ENCODE results near the gene EFCAB8.
"Not testable (repeated sequence)": the region's sequence is repeated elsewhere in the genome, so short reads cannot be mapped to it uniquely, and the experiment has no call there.

EFCAB8 gene

DNA sequence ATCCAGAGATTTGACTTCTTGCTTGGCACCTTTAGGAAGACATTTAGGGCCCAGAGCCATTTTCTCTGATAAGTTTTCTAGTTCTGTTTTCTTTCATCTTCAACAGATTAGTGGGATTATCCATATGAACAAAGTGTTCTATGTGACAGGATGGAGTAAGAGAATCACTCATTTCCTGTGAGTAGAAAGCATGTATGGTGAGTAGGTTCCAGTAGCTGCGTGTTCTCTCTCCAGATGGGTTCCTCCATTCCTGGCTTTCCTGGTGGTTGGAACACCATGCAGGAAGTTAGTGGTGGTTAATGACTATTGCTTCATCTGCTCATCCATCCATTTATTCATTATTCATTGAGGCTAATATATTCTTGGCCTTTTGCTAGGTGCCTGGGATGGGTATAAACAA, 54.0 kb downstream of the EFCAB8 start:
- DNase-seq = no peak

DNA sequence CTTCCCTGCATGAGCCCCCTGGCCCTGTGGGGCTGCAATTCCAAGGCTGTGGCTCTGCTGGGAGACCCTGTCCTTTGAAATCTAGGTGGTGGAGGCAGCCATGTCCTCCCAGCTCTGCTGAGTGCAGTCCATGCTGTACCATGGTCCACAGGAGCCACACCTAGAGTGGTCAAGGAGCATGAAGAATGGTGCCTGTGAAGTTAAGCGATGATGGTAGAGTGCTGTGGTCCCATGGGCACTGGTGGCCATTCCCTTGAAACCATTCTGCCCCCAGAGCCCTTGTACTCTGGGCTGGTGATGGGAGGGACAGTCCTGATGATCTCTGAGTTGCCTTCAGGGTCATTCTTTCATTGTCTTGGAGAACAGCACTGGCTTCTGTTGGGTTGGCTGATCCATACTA, 55.3 kb downstream of the EFCAB8 start:
- no peak for DNase-seq

DNA sequence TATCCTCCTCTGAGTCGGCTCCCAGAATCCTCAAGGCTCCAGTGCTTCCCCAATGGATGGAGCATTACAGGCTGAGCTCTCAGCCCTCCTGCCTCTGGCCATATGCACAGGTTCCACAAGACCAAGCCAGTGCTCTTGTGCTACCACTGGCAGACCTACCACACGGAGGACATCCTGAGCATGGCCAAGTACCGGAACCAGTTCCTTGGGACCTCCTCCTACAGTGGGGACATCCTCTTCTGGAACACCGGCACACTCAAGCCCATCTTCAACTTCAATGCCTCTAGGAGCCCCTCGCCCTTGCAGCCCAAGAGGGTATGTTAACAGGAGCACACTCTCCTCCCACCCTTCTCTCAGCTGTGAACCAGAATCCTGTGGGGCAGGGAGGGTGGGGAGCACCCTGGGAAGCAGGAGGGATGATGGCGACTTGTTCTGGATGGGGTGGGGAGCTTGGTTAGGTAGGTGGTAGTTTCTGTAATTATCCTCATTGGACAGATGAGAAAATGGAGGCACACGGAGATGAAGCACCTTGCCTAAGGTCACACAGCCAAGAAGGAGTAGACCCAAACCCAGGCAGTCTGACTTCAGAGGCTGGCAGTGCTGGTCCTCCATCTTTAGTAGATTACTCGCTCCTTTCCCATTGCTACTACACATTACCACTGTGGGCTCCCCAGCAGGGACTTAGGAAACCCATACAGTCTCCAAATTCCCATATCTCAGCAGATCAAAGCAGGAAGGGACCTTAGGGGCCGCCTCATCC, 58.6 kb downstream of the EFCAB8 start:
- no peak for DNase-seq

DNA sequence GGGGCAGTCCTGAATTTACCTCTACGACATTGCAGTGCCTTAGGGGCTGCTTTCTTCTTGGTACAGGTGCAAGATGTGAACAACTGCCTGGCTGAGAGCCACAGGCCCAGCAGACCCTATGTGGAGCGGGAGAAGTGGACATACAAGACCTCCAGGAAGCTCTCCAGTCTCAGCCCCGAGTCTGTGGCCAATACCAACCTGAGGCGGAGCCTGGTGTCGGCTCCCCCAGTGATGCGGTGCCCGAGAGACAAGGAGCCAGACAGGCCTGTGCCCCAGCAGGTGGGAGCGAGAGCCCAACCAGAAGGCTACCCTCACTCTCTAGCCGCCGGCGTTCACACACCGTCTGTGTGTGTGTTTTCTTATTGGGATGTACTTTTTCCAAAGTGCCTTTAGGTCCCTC, 59.6 kb downstream of the EFCAB8 start:
- DNase-seq = no peak

DNA sequence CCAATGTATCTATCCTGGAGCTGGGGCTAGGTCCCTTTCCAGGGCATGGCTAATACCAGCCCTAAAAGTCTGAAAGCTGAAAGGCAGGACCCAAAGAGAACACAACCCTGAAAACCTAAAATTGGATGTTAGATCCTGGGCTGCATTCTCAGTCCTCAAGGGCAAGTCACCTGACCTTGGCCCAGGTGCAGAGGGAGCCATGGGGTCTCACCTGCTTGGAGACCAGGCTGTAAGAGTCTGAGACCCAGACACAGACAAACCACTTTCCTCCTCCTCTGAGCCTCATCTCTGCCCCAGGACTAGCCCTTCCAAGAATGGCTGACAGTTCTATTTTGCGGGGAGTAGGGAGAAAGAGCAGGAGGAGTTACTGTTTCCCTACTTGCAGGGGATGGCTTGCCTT, 60.0 kb downstream of the EFCAB8 start:
- no peak for DNase-seq

DNA sequence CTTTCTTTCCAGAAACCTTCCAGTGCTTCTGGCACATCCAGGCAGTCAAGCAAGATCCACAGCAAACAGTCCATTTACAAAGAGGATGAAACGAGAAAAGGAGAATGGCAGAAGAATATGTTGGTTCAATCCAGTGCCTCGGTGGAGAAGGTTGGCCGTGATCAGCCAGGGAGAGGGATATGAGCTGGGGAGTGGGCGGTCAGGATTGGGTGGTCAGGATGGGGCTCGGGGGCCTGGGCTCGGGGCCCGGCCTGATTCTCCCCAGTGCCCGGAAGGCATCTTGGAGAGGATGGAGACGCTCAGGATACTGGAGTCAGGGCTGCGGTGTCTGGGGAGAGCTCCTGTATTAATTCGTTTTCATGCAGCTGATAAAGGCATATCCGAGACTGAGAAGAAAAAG, 61.3 kb downstream of the EFCAB8 start:
- no peak for DNase-seq

DNA sequence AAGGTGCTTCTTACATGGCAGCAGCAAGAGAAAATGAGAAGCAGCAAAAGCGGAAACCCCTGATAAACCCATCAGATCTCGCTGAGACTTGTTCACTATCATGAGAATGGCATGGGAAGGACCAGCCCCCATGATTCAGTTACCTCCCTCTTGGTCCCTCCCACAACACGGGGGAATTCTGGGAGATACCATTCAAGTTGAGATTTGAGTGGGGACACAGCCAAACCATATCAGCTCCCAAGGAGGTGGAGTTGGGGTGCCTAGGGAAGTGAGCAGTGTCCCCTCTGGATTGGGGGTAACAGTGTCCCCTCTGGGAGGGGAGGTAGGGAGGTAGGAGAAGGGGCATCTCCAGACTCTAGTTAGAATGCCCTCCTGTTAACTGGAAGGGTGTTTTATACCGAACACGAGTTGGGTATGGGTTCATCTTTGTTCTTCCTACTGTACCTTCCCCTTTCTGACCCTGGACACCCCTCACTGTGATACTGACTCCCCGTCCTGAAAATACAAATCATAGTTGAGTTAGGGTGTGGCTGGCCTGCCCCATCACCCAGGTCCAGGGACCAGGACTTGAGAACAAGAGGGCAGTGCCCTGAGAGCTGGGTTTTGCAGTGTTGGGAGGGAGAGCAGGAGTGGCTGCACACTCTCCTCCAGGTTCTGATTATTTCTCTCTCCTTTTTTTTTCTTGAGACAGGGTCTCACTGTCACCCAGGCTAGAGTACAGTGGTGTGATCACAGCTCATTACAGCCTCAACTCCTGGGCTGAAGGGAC, 62.0 kb downstream of the EFCAB8 start:
- no peak for DNase-seq

DNA sequence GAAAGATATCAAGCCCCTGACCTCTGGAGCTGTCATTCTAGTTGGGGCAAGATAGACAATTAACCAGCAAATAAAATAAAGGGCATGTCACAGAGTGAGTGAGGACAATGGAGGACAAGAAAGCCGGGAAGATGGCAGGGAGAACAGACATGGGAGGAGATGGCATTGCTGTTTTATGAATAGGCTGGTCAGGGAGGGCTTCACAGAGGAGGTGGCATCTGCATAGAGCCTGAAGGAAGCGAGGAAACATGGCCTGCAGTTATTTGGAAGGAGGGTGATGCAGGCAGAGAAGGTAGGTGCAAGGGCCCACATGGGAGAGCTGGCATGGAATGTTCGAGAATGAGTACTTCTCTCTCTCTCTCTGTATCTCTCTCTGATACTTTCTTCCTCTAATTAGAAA, 63.7 kb downstream of the EFCAB8 start:
- DNase-seq = no peak

DNA sequence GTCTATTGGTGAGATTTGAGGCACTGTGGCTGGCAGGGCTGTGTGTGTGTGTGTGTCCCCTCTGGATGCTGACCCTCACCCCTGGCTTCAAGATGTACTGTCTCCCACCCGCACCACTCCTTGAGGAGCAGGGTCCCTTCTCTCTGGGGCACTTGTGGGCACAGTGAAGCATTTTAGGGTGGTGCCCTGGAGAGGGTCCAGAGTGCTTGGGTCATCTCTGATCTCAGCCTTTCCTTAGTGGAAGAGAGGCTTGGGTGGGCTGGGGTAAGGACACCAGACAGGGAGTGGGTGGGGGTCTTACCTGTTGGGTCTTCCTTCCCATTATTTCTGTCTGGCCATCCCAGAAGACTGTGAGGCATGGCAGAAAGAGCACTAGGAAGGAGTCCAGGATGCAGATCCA, 66.1 kb downstream of the EFCAB8 start:
- no peak for DNase-seq

DNA sequence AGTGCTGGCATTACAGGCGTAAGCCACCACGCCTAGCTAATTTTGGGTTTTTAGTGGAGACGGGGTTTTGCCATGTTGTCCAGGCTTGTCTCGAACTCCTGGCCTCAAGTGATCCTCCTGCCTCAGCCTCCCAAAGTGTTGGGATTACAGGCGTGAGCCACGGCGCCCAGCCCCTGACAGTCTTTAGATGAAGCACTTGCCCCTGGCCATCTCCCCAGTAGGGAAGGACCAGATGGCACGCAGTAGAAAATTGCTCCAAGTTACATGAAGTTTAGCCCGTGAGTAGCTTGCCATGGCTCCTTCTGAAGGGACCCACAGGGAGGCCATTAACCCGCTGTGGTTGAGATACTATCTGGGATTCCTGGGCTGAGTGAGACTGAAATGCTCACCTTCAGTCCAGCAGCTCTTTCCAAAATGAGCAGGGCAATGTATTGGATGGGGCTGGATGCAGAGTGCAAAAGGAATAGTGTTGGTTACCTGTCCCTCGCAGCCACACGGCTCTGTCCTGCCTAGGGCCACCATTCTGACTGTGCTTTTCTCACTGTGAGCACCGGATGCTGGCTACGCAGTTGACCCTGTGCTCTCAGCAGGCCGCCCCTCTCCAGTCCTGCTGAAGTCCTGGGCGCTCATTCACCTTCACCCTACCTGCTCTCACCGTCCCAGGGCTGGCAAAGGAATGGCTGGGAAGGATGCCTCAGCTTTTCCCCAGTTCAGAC, 66.9 kb downstream of the EFCAB8 start:
- no peak for DNase-seq

DNA sequence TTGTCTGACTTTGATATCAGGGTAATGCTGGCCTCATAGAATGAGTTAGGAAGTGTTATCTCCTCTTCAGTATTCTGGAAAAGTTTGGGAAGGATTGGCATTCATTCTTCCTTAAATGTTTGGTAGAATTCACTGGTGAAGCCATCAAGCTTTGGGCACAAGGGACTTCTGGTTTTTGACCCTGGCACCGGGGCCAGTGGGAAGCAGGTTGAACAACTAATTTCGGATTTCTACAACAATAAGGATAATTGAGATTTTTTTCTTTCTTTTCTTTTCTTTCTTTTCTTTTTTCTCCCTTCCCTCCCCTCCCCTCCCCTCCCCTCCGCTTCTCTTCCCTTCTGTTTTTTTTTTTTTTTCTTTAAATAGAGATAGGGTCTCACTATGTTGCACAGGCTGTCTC, 70.4 kb downstream of the EFCAB8 start:
- no peak for DNase-seq

DNA sequence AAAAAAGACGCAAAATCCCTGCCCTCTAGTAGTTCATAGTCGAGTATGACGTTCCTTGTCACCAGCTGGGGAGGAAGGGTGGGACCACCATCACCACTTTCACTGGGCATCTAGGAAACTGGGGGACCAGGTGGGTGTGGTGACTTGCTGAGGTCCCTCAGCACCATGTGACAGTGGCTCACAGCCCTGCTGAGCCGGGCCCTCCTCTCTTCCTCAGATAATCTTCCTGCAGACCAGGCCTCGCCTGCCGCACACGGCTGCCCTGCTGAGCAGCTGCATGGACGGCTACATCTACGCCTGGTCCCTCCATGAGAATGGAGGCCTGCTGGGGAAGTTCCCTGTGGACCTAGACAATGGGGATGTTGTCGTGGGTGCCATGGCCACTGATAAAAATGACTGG, 71.5 kb downstream of the EFCAB8 start:
- DNase-seq = no peak

DNA sequence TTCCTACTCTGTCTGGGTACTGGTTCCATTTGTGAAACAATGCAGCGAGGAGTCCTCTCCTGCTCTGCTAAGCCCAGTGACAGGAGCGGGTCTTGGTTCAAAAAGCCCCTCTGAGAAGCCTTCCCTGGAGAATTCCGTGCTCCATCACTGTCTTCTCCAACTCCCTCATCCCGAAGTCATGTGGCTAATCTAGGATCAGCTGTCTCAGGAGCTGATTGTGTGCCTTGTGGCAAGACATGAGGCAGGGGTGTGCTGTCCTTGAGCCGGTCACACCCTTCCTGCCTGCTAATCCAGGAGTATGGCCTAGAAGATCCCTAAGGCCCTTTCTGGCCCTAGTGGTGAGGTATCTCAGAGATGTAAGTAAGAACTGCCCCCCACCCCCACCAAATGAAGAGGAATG, 72.0 kb downstream of the EFCAB8 start:
- no peak for DNase-seq

DNA sequence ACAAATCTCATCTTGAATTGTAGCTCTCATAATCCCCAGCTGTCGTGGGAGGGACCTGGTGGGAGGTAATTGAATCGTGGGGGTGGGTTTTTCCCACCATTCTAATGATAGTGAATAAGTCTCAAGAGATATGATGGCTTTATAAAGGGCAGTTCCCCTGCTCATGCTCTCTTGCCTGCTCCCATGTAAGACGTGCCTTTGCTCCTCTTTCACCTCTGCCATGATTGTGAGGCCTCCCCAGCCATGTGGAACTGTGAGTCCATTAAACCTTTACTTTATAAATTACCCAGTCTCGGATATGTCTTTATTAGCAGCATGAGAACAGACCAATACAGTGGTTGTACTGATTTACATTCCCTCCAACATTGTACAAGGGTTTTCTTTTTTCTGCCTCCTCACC, 75.9 kb downstream of the EFCAB8 start:
- DNase-seq = no peak

DNA sequence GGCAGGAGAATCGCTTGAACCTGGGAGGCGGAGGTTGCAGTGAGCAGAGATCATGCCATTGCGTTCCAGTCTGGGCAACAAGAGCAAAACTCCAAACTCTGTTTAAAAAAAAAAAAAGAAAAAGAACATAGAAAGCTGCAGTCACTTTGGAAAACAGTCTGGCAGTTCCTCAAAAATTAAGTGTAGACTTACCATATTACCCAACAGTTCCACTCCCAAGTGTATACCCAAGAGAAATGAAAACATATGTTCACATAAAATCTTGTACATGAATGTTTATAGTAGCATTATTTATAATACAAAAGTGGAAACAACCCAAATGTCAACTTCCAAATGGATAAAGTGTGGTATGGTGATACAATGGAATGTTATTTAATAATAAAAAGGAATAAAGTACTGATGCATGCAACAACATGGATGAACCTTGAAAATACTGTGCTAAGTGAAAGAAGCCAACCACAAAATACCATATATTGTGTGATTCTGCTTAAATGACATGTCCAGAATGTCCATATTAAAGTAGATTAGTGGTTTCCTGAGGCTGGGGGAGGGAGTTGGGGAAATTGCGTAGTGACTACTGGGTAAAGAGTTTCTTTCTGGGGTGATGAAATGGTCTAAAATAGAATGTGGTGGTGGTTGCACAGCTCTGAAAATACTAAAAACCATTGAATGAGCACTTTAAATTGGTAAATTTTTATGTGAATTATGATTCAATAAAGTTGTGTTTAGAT, 82.6 kb downstream of the EFCAB8 start:
- DNase-seq = no peak

DNA sequence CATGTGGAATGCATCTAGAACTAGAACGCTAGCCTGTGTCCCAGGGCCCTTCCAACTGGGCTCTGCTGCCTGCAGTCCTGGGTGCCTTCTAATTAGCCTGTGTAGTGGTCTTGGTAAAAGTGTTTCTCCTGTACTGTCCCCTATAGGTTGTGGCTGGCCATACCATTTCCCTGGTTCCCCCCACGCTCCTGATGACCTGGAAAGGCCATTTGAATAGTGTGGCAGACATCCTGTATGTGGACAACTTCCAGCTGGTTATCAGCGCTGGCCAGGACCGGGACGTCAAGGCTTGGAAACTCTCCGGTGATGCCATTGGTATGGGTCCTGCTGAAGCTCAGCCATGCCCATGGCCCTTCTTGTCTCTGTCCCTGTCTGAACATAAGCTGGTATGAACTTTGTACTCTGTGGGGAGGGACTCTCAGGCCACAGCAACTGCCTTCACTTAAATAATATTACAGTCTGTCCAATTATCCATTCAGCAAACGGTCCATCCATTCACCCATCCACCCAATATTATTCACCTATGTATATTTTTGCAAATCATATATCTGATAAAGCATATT, 84.8 kb downstream of the EFCAB8 start:
- no peak for DNase-seq

DNA sequence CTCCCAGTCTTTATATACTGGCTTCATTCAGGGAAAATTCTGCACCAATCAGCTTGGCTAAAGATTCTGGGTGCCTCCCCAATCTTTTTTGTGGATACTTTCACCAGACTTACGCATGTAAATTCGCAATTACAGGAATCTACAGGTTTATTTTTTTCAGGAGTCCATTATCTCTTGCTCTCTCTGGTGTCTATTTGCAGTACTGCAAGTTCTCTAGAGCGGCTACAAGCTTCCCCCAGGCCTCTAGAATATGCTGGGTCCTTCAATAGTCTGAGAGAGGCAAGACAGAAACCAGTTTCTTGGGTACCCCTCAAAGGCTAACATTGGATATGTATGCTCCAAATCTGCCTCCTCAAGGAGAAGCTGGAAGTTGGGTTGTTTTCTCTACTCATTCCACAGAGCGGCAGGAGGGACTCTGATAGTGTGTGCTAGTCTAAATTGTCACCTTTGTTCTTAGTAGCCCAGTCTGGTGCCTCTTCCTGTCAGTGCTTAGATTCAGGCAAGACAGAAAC, 87.0 kb downstream of the EFCAB8 start:
- DNase-seq = no peak

DNA sequence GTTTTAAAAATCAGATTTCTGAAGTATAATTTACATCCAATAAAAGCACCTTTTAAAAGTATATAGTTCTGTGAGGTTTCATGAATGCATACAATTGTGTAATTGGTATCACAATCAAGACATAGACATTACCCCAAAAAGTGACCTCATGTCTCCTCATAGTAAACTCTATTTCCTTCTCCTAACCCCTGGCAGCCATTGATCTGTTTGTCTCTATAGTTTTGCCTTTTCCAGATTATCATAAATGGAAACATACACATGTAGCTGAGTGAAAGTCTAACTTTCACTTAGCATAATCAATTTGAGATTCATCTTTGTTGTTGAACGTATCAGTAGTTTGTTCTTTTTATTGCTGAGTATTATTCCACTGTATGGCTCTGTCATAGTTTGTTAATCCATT, 87.9 kb downstream of the EFCAB8 start:
- no peak for DNase-seq

DNA sequence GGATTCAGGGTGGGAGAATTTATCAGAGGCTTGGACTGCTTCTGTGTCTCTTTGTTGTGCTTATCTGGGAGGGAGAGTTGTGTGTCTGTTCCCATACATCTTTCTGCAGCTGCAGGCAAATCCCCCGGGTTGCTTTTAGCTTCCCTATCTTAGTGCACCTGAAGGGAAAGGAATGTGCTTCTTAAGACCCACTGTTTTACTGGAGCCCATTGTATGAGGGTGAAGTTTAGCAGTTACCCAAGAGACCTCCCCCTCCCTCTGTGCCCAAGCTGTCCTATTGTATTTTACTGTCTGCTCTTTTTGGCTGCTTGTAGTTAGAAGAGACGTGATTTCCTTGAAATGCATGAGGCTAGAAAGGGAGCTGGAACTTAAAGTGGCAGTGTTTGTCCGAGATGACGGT, 91.8 kb downstream of the EFCAB8 start:
- DNase-seq = not testable (repeated sequence)

DNA sequence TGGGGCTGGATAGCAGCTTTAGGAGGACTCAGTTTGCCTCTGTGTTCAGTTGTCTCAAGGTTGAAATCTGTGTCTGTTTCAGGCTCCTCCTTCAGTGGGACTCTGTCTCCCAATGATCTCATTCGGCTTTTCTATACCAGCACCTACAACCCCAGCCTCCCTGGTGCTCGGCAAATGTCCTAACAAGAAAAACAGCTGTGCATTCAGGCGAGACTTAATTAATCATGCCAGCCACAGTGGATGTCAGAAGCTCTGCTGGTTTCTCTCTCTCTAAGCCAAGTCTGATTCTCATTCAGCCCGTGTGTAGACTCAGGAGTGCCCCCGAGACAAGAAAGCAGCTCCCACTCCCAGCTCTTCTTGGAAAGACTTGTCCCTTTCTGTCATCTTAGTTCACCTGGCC, 98.7 kb downstream of the EFCAB8 start:
- no peak for DNase-seq

DNA sequence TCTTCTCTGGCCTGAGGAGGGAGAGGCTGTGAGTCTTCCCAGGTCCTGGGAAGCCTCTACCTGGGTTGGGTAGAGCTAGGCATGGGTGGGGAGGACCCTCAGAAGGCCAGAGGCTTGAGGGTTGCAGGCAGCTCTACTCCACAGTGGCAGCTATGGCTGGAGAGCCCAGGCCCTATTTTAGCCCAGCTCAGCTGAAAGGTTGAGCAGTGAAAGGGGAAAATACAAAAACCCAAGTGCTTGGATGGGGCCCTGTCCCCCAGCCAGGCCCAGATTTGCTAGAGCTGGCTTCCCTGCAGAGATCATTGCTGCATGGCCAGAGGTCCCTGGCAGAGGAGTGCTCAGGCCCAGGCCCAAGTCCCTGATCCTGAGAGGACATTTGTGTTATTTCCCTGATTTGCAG, 99.9 kb downstream of the EFCAB8 start:
- DNase-seq = no peak

DNA sequence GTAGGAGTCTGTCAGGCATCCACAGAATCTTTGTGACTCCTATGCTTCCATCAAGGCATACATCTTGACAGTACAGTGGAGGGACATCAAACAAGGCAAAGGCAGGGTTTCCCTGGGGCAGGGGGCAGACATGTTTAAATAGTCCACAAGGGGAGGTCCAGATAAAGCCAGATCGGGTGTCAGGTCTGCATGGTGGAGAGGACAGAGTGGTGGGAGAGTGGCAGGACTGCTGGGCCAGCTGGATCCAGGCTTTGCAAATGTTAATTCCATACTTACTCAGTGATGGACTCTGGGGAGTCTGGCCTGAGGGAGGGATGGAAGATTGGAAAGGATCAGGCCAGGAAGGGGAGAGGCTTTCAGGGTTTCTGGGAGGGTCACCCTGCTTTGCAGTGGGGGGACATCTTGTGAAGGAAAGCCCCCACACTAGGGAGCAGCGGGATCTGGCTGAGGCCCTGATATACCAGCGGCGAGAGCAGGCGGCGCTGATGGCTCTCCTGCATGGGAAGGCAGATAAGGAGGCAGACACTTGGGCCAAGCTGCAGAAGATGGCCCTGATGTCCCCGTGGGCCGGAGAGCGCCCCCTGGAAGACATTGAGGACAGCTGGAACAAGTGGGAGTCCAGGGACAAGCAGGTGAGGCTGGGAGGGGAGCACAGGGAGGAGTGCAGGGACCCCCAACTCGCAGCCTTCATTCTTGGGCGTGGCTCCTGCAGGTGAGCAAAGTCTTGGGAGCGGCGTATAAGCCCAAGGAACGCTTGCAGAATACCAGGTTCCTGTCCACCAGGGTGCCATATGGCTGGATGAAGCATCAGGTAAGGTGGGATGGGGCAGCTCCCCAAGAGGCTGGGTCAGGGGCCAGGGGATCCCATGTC, 100.9 kb downstream of the EFCAB8 start:
- no peak for DNase-seq
